Measurements from ENCODE around the gene MRPL51. TPM values are rescaled to one million over a fixed set of nuclear protein-coding genes. Genes with fewer than 3 reads are reported as not detected.
"Not testable (repeated sequence)": the region's sequence is repeated elsewhere in the genome, so short reads cannot be mapped to it uniquely, and the experiment has no call there.

MRPL51 gene
- total RNA-seq, 2 donors from 2014 or later: 36.6 to 42.2 TPM

DNA sequence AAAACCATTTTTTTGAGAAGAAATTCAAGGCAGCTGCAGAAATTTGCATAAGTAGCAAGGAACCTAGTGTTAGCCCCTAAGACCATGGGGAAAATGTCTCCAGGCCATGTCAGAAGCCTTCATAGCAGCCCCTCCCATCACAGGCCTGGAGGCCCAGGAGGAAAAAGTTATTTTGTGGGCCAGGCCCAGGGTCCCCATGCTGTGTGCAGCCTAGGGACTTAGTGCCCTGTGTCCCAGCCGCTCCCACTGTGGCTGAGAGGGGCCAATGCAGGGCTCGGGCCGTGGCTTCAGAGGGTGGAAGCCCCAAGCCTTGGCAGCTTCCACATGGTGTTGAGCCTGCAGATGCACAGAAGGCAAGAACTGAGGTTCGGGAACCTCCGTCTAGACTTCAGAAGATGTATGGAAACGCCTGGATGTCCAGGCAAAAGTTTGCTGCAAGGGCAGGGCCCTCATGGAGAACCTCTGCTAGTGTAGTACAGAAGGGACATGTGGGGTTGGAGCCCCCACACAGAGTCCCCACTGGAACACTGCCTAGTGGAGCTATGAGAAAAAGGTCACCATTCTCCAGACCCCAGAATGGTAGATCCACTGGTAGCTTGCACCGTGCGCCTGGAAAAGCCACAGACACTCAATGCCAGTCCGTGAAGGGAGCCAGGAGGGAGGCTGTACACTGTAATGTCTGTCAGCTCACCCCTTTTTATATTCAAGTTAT lies 25.3 kb downstream of the MRPL51 start:
- Mint-ChIP-seq H3K27ac (peak overlapping the region; percentile 80), H3K4me3 (peak overlapping the region; percentile 91), H3K4me1 (peaks cover 65% of the 10 kb centered on the region)
- not testable (repeated sequence) for ATAC-seq; H3K36me3 Mint-ChIP-seq (ENCODE audit: low read depth); H3K9me3 ChIP-seq (ENCODE audit: control insufficient read depth, low read length, poor library complexity, severe bottlenecking); H3K27me3 Mint-ChIP-seq; DNase-seq

DNA sequence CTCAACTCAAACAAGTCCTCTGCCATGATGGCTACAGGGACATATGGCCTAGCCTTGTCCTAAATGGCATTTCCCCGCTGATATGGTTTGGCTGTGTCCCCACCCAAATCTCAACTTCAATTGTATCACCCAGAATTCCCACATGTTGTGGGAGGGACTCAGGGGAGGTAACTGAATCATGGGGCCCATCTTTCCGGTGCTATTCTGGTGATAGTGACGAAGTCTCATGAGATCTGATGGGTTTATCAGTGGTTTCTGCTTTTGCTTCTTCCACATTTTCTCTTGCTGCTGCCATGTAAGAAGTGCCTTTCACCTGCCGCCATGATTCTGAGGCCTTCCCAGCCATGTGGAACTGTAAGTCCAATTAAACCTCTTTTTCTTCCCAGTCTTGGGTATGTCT lies 26.3 kb downstream of the MRPL51 start:
- not testable (repeated sequence) for ATAC-seq; H3K36me3 Mint-ChIP-seq (ENCODE audit: low read depth)

DNA sequence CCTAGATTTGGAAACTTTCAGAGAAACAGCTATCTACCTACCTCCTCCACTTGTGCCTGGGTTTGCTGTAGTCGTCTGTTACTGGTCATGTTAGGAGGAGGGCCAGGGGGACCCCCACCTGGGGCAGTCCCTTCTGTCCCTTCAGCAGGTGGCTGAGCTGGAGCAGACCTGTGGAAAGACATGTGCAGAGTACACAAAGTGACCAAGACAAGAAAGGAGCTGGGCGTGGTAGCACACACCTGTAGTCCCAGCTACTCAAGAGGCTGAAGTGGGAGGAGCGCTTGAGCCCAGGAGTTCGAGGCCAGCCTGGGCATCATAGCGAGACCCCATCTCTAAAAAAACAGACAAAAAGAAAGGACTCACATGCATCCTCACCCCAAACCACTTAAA lies 26.9 kb downstream of the MRPL51 start:
- H3K9me3 ChIP-seq (ENCODE audit: control insufficient read depth, low read length, poor library complexity, severe bottlenecking): no peaks in the 10 kb centered on the region
- Mint-ChIP-seq H3K4me3 (peak overlapping the region; percentile 59), H3K4me1 (peaks cover 76% of the 10 kb centered on the region), H3K27ac (peak overlapping the region; percentile 99), H3K27me3 (no peaks in the 10 kb centered on the region), H3K36me3 (ENCODE audit: low read depth) (peaks cover 5% of the 10 kb centered on the region)
- ATAC-seq (no peak), DNase-seq (no peak)

More for the DNA sequence above, 26.3 kb downstream of the MRPL51 start:
- Mint-ChIP-seq H3K4me1 (peaks cover 73% of the 10 kb centered on the region), H3K4me3 (peak overlapping the region; percentile 61), H3K27ac (peak overlapping the region; percentile 78)
- not testable (repeated sequence) for H3K27me3 Mint-ChIP-seq; DNase-seq; H3K9me3 ChIP-seq (ENCODE audit: control insufficient read depth, low read length, poor library complexity, severe bottlenecking)

DNA sequence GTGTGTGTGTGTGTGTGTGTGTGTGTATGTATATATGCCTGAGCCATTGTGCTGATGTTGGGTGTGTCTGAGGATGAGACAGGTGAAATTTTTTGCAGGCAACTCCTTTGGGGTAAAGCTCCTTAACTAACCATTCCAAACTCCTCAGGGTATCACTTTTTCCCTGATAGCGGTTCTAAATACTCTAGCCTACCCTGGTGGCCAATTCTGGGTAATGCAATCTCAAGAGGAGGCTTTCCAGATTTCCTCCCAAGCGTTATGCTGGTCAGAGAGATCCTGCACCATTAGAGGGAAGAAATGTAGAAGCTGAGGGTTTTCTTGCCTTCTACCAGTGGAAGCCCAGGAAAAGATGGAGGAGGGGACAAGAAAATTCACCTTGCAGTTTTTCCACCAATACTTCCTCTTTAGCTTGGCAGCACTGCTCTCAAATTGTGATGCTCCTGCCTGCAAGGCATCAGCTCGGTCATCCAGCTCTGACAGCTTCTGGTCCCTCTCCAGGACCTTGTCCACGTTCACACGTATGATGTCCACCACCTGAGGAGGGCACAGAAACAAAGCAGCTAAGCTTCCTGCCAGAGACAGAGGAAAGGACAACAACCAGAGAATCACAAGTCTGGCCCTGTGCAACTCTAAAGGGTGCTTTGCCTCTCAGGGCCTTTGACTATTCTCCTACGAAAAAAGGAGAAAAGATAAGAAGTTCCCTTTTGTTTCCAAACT lies 27.4 kb downstream of the MRPL51 start:
- peak in 1 of 3 donors; percentile 30 for DNase-seq
- peak overlapping the region; percentile 33 for H3K4me3 Mint-ChIP-seq
- peaks cover 79% of the 10 kb centered on the region for H3K4me1 Mint-ChIP-seq
- H3K27ac Mint-ChIP-seq: peak overlapping the region; percentile 99
- peaks cover 10% of the 10 kb centered on the region for H3K36me3 Mint-ChIP-seq (ENCODE audit: low read depth)
- H3K9me3 ChIP-seq (ENCODE audit: control insufficient read depth, low read length, poor library complexity, severe bottlenecking): no peaks in the 10 kb centered on the region
- ATAC-seq: peak; percentile 15
- H3K27me3 Mint-ChIP-seq: no peaks in the 10 kb centered on the region

DNA sequence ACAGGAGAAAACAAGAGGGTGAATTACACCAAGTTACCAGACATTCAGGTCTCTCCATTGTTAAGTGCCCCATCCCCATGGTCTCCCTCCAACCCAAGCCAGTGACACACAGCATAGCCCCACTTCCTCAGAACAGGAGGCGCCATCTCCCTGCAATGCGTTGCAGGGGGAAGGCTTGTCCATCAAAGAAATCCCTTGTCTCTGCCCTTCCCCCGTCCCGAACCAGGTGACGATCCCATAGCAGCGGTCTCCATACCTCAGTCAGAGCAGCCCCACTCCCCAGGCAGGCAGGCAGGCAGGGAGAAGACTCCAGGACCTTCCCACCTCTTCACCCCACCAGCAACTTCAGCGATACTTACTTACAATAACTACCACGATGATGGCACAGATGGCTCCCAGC lies 28.5 kb downstream of the MRPL51 start:
- Mint-ChIP-seq H3K27me3 (no peaks in the 10 kb centered on the region), H3K4me3 (peak overlapping the region; percentile 93), H3K27ac (peak overlapping the region; percentile 99), H3K4me1 (peaks cover 80% of the 10 kb centered on the region), H3K36me3 (ENCODE audit: low read depth) (peaks cover 10% of the 10 kb centered on the region)
- no peaks in the 10 kb centered on the region for H3K9me3 ChIP-seq (ENCODE audit: control insufficient read depth, low read length, poor library complexity, severe bottlenecking)
- no peak for ATAC-seq
- no peak for DNase-seq

DNA sequence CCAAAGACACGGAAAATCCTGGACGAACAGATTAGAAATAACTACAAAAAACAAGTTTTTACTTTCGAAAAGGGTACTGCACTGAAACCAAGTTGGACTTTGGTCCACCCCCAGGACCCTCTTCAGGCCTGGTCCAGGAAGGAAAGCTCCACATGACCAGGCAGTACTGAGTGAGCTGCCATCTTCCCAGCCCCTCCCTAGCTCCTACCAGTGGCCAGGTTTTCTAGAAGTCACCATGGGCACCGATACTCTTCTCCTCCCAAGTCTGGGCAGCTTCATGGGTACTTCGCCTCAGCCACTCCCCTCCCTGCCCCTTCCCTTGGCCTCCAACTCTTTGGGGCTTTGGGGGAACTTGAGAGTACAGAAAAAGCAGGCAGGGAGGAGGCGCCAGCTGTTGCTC lies 29.2 kb downstream of the MRPL51 start:
- ATAC-seq (no peak), DNase-seq (no peak)
- no peaks in the 10 kb centered on the region for H3K9me3 ChIP-seq (ENCODE audit: control insufficient read depth, low read length, poor library complexity, severe bottlenecking)

DNA sequence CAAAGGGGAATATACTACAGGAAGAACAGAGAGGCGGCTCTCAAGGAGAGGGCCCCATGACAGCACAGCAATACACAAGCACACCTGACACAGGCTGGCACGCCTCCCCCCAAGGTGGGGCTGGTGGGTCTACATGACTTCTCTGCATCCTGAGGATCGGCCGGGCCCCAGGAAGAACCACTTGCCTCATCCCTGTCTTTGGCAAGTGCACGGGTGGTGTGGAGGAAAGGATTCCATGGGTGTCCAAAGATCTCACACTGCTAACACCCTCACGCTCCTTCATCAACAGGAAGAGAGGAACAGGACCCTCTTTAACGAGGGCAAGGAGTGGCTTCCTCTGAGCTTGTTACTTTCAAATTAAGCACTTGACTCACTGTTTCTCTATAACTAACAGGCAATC lies 29.8 kb downstream of the MRPL51 start:
- H3K27ac Mint-ChIP-seq: peak overlapping the region; percentile 99

More for the DNA sequence above, 29.2 kb downstream of the MRPL51 start:
- Mint-ChIP-seq H3K36me3 (ENCODE audit: low read depth) (peaks cover 13% of the 10 kb centered on the region), H3K4me1 (peaks cover 79% of the 10 kb centered on the region), H3K4me3 (peak overlapping the region; percentile 93), H3K27ac (peak overlapping the region; percentile 99), H3K27me3 (no peaks in the 10 kb centered on the region)

DNA sequence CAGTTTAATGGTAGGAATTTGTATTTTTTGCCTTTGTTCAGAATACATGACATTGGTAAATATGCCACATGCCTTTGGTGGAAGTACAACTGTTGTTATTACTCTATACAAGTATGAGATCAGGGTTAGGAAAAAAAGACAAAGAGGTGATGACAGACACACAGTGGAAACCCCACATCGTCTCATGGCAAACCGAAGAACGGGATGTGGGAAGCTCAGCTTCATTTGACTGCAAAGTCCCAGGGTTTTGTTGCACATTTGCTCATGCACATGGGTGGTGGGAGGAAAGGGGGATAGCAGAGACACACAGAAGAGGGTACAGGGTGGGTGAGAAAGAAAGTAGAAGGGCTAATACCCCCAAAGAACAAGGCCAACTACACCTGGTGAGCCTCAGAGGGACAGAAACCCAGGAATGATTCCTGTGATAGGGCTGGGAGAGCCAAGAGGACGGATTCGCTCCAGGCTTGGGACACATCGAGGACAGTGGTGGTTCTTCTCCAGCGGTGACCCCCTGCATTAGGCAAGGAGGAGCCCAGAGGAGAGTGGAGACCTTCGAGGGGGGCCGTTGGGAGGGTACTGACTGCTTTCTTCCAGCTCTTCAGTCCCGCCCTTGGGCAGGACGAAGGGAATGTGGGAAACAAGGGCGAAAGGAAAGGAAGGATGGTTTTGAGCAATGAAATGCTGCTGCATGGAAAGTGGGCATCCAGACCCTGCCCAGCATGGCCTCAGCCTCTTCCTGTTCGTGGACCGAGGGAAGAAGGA lies 30.6 kb downstream of the MRPL51 start:
- peak in 1 of 3 donors; percentile 32 for DNase-seq
- H3K4me3 Mint-ChIP-seq: peak overlapping the region; percentile 93
- peak; percentile 44 for ATAC-seq
- H3K4me1 Mint-ChIP-seq: peaks cover 74% of the 10 kb centered on the region
- H3K27ac Mint-ChIP-seq: peak overlapping the region; percentile 99
- H3K36me3 Mint-ChIP-seq (ENCODE audit: low read depth): peaks cover 19% of the 10 kb centered on the region
- H3K27me3 Mint-ChIP-seq: no peaks in the 10 kb centered on the region
- no peaks in the 10 kb centered on the region for H3K9me3 ChIP-seq (ENCODE audit: control insufficient read depth, low read length, poor library complexity, severe bottlenecking)

More for the DNA sequence above, 29.8 kb downstream of the MRPL51 start:
- peaks cover 19% of the 10 kb centered on the region for H3K36me3 Mint-ChIP-seq (ENCODE audit: low read depth)
- H3K9me3 ChIP-seq (ENCODE audit: control insufficient read depth, low read length, poor library complexity, severe bottlenecking): no peaks in the 10 kb centered on the region
- H3K27me3 Mint-ChIP-seq: no peaks in the 10 kb centered on the region
- peak overlapping the region; percentile 93 for H3K4me3 Mint-ChIP-seq
- H3K4me1 Mint-ChIP-seq: peaks cover 78% of the 10 kb centered on the region
- no peak for DNase-seq
- peak; percentile 18 for ATAC-seq

DNA sequence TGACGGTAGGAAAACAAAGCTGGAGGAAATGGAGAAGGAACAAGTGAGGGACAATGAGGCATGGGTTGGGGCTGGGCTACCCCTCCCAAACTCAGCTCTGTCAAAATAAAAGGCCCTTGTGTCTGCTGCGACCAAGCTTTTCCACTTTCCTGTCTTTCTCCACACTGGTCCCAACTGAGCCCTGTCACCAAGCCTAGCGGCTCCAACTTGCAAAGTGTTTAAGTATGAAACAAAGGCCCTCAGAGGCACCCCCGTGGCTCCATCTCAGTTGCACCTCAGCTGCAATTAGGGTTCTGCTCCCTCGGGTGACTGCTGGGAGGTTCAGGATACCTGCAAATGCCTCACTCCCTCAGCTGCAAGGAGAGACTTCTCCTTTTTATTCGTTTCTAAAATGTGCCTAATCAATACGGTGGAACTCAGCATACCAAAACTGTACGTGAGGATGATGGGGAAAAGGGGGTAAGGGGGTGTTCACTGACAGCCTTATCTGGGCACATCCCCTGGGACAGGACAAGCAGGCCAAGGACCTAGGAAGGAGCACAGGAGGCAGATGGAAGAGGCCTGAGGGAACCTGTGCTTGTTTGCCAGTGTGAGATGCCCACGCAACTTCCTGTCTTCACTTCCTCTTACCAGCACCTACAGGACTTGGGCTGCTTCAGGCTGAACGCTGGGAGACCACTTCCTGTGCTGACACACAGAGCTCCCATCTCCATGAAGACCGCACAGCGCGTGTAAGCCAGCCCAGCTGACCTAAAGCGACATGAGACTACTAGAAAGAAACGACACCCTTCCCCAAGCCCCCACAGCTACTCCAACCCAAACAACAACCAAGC lies 31.4 kb downstream of the MRPL51 start:
- H3K27me3 Mint-ChIP-seq: no peaks in the 10 kb centered on the region
- peaks cover 20% of the 10 kb centered on the region for H3K36me3 Mint-ChIP-seq (ENCODE audit: low read depth)
- H3K4me3 Mint-ChIP-seq: peak overlapping the region; percentile 93

DNA sequence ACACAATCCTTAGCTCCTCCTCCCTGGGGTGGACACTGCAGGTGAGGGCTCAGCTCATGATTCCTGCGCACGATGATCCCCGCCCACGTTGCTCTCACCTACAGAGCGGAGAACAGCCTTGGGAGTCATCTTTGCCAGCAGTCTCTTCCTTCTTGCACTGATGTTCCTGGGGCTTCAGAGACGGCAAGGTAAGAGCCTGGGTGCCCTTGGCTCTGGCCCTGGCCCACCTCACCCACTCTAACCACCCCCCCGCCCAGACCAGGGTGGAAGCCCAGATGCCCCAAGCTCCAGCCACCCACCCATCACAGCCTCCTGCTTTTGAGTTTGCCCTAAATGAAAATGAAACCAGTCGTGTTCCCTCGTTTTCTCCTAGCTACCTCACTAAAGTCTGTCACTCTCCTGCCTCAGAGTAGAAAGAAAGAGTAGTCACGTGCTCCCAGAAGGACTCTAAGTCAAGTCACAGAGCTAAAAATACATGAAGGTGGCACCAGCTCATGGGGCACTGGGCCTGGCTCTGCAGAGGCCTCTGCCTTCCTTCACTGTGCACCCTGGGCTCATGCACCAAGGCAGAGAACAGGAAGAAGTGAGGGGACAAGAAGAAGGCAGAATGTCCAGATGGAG lies 32.2 kb downstream of the MRPL51 start:
- Mint-ChIP-seq H3K27me3 (no peaks in the 10 kb centered on the region), H3K36me3 (ENCODE audit: low read depth) (peaks cover 20% of the 10 kb centered on the region), H3K4me1 (peaks cover 67% of the 10 kb centered on the region), H3K4me3 (peak overlapping the region; percentile 93), H3K27ac (peak overlapping the region; percentile 99)
- DNase-seq (no peak), ATAC-seq (peak; percentile 8)
- no peaks in the 10 kb centered on the region for H3K9me3 ChIP-seq (ENCODE audit: control insufficient read depth, low read length, poor library complexity, severe bottlenecking)

More for the DNA sequence above, 31.4 kb downstream of the MRPL51 start:
- Mint-ChIP-seq H3K4me1 (peaks cover 73% of the 10 kb centered on the region), H3K27ac (peak overlapping the region; percentile 99)
- DNase-seq (peak; percentile 52 to 72 (median 58)), ATAC-seq (peak; percentile 87)
- H3K9me3 ChIP-seq (ENCODE audit: control insufficient read depth, low read length, poor library complexity, severe bottlenecking): no peaks in the 10 kb centered on the region

DNA sequence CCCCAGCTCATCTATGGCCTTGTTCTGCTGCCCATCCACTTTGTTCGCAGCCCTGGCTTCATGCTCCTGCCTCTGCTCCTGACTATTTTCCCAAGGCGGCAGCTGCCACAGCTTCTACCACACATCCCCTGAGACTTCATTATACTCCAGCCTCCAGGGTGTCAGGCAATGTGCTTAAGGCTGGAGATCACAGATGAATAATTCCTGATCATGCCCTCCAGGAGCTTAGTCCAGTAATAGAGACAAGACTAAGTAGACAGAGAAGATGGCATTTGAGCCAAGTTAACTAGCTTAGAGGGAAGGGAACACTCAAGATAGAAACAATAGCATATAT lies 34.1 kb downstream of the MRPL51 start:
- Mint-ChIP-seq H3K4me1 (peaks cover 59% of the 10 kb centered on the region), H3K27ac (peak overlapping the region; percentile 100), H3K36me3 (ENCODE audit: low read depth) (peaks cover 21% of the 10 kb centered on the region)

DNA sequence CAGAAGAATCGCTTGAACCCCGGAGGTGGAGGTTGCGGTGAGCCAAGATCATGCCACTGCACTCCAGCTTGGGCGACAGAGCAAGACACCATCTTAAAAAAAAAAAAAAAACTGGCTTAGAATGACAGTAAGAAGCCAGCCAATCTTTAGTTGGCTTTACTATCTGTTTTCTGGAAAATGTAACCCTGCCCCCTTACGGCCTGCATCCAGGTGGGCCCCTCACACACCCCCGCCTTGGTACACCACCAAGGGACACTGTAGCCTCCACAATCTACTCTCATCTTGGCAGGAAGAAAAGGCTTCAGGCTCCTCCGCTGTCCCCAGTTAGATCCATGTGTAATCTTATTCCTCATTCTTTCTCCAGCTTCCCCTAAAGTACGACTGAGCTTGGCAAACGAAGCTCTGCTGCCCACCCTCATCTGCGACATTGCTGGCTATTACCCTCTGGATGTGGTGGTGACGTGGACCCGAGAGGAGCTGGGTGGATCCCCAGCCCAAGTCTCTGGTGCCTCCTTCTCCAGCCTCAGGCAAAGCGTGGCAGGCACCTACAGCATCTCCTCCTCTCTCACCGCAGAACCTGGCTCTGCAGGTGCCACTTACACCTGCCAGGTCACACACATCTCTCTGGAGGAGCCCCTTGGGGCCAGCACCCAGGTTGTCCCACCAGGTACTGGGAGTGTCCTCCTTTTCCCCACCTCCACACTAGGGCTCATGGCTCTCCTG lies 34.6 kb downstream of the MRPL51 start:
- no peak overlapping the region for H3K4me3 Mint-ChIP-seq
- DNase-seq (no peak), ATAC-seq (no peak)
- H3K4me1 Mint-ChIP-seq: peaks cover 56% of the 10 kb centered on the region
- peak overlapping the region; percentile 100 for H3K27ac Mint-ChIP-seq
- no peaks in the 10 kb centered on the region for H3K9me3 ChIP-seq (ENCODE audit: control insufficient read depth, low read length, poor library complexity, severe bottlenecking)
- peaks cover 21% of the 10 kb centered on the region for H3K36me3 Mint-ChIP-seq (ENCODE audit: low read depth)
- H3K27me3 Mint-ChIP-seq: no peaks in the 10 kb centered on the region

More for the DNA sequence above, 34.1 kb downstream of the MRPL51 start:
- no peaks in the 10 kb centered on the region for H3K9me3 ChIP-seq (ENCODE audit: control insufficient read depth, low read length, poor library complexity, severe bottlenecking)
- H3K4me3 Mint-ChIP-seq: peak overlapping the region; percentile 49
- H3K27me3 Mint-ChIP-seq: no peaks in the 10 kb centered on the region
- ATAC-seq: no peak
- DNase-seq: no peak

Measured in T-helper 17 cell (primary cell).